ENCODE results near the gene P2RY1.

GRCh38 chr3:152865668-152866245 is 30.8 kb downstream of the P2RY1 start:
- no peak; the same call in 1 of the 2 replicates for TF ChIP-seq GATA2 (IDR thresholded peaks at IDR 0.05; ENCODE audit: low read depth, low read length)
- peak; percentile 22; the same call in 1 of the 2 replicates for TF ChIP-seq GATA3 (IDR thresholded peaks at IDR 0.05; ENCODE audit: low read depth, low read length)
